ENCODE measurements around the gene ANO1. TPM values are rescaled to one million over a fixed set of nuclear protein-coding genes. Genes with fewer than 3 reads are reported as not detected.
A peak's percentile ranks its signal among the peaks of the same experiment; 100 is the strongest.

The ANO1 gene
- total and polyA plus RNA-seq, 5 experiments from 2014 or later = not detected

- H3K27ac Mint-ChIP-seq = no peak overlapping the region
- no peak for DNase-seq
Measured at GRCh38 chr11:70059971-70060370, 18.1 kb upstream of the ANO1 start.

GRCh38 chr11:70060611-70061293 is 17.4 kb upstream of the ANO1 start:
- Mint-ChIP-seq H3K27me3 (peaks cover 14 to 39% (median 21%) of the 10 kb centered on the region in 5 donors), H3K9me3 (peaks cover 0 to 24% (median 14%) of the 10 kb centered on the region in 9 donors), H3K27ac (no peak overlapping the region), H3K4me3 (no peak overlapping the region), H3K4me1 (no peaks in the 10 kb centered on the region), H3K36me3 (peaks cover 0 to 25% (median 2%) of the 10 kb centered on the region in 3 donors)
- DNase-seq (no peak), ATAC-seq (no peak)
- POLR2A ChIA-PET = no interaction called here

More at GRCh38 chr11:70059971-70060370, 18.1 kb upstream of the ANO1 start:
- ATAC-seq = no peak
- Mint-ChIP-seq H3K27me3 (peaks cover 12 to 31% (median 17%) of the 10 kb centered on the region in 5 donors), H3K4me3 (no peak overlapping the region), H3K4me1 (no peaks in the 10 kb centered on the region), H3K36me3 (peaks cover 0 to 27% (median 2%) of the 10 kb centered on the region in 3 donors), H3K9me3 (peaks cover 0 to 28% (median 16%) of the 10 kb centered on the region in 9 donors)
- POLR2A ChIA-PET = no interaction called here

- peaks cover 0 to 15% (median 6%) of the 10 kb centered on the region in 9 donors for H3K9me3 Mint-ChIP-seq
- no peak overlapping the region for H3K27ac Mint-ChIP-seq
- POLR2A ChIA-PET = no interaction called here
- no peak overlapping the region for H3K4me3 Mint-ChIP-seq
- no peak for DNase-seq
- H3K27me3 Mint-ChIP-seq = peaks cover 13 to 43% (median 19%) of the 10 kb centered on the region in 5 donors
- no peaks in the 10 kb centered on the region for H3K4me1 Mint-ChIP-seq
- H3K36me3 Mint-ChIP-seq = peaks cover 0 to 15% (median 0%) of the 10 kb centered on the region in 3 donors
- no peak for ATAC-seq
Measured at GRCh38 chr11:70061734-70062133, 16.4 kb upstream of the ANO1 start.

- POLR2A ChIA-PET = no interaction called here
- H3K27ac Mint-ChIP-seq = no peak overlapping the region
- no peak for DNase-seq
- ATAC-seq = no peak
- peaks cover 0 to 4% (median 0%) of the 10 kb centered on the region in 3 donors for H3K36me3 Mint-ChIP-seq
- H3K27me3 Mint-ChIP-seq = peaks cover 9 to 38% (median 11%) of the 10 kb centered on the region in 5 donors
- peaks cover 0 to 3% (median 0%) of the 10 kb centered on the region in 9 donors for H3K9me3 Mint-ChIP-seq
- no peaks in the 10 kb centered on the region for H3K4me1 Mint-ChIP-seq
- no peak overlapping the region for H3K4me3 Mint-ChIP-seq
Measured at GRCh38 chr11:70063121-70063520, 15.0 kb upstream of the ANO1 start.

GRCh38 chr11:70063555-70063954 is 14.6 kb upstream of the ANO1 start:
- DNase-seq (no peak), ATAC-seq (no peak)
- Mint-ChIP-seq H3K27me3 (peaks cover 8 to 40% (median 15%) of the 10 kb centered on the region in 5 donors), H3K4me3 (no peak overlapping the region), H3K36me3 (no peaks in the 10 kb centered on the region), H3K27ac (peak overlapping the region in 2 of 10 donors; percentile 67 to 88), H3K4me1 (no peaks in the 10 kb centered on the region), H3K9me3 (no peaks in the 10 kb centered on the region)
- POLR2A ChIA-PET = no interaction called here

- DNase-seq (no peak), ATAC-seq (no peak)
- H3K4me3 Mint-ChIP-seq = no peak overlapping the region
- peaks cover 8 to 46% (median 18%) of the 10 kb centered on the region in 5 donors for H3K27me3 Mint-ChIP-seq
- POLR2A ChIA-PET = no interaction called here
- peak overlapping the region in 2 of 10 donors; percentile 67 to 88 for H3K27ac Mint-ChIP-seq
- H3K4me1 Mint-ChIP-seq = no peaks in the 10 kb centered on the region
- no peaks in the 10 kb centered on the region for H3K36me3 Mint-ChIP-seq
- no peaks in the 10 kb centered on the region for H3K9me3 Mint-ChIP-seq
Measured at GRCh38 chr11:70064008-70064725, 13.9 kb upstream of the ANO1 start.

GRCh38 chr11:70064726-70065317 is 13.3 kb upstream of the ANO1 start:
- no peaks in the 10 kb centered on the region for H3K4me1 Mint-ChIP-seq
- no peak overlapping the region for H3K27ac Mint-ChIP-seq
- H3K36me3 Mint-ChIP-seq = no peaks in the 10 kb centered on the region
- H3K4me3 Mint-ChIP-seq = no peak overlapping the region
- POLR2A ChIA-PET = no interaction called here
- H3K9me3 Mint-ChIP-seq = no peaks in the 10 kb centered on the region
- ATAC-seq (no peak), DNase-seq (no peak)
- H3K27me3 Mint-ChIP-seq = peaks cover 11 to 52% (median 24%) of the 10 kb centered on the region in 5 donors

GRCh38 chr11:70065318-70066135 is 12.6 kb upstream of the ANO1 start:
- ATAC-seq = no peak
- Mint-ChIP-seq H3K36me3 (no peaks in the 10 kb centered on the region), H3K9me3 (no peaks in the 10 kb centered on the region), H3K4me1 (no peaks in the 10 kb centered on the region), H3K4me3 (no peak overlapping the region), H3K27ac (no peak overlapping the region), H3K27me3 (peaks cover 18 to 59% (median 30%) of the 10 kb centered on the region in 5 donors)
- DNase-seq = no peak
- POLR2A ChIA-PET = no interaction called here

GRCh38 chr11:70066136-70066520 is 12.0 kb upstream of the ANO1 start:
- DNase-seq (no peak), ATAC-seq (no peak)
- H3K27me3 Mint-ChIP-seq = peaks cover 22 to 65% (median 36%) of the 10 kb centered on the region in 5 donors
- no peaks in the 10 kb centered on the region for H3K4me1 Mint-ChIP-seq
- H3K36me3 Mint-ChIP-seq = no peaks in the 10 kb centered on the region
- POLR2A ChIA-PET = no interaction called here
- H3K4me3 Mint-ChIP-seq = no peak overlapping the region
- no peaks in the 10 kb centered on the region for H3K9me3 Mint-ChIP-seq
- H3K27ac Mint-ChIP-seq = no peak overlapping the region

- no peak overlapping the region for H3K4me3 Mint-ChIP-seq
- POLR2A ChIA-PET = no interaction called here
- H3K4me1 Mint-ChIP-seq = no peaks in the 10 kb centered on the region
- no peaks in the 10 kb centered on the region for H3K36me3 Mint-ChIP-seq
- ATAC-seq (no peak), DNase-seq (no peak)
- no peak overlapping the region for H3K27ac Mint-ChIP-seq
- no peaks in the 10 kb centered on the region for H3K9me3 Mint-ChIP-seq
- H3K27me3 Mint-ChIP-seq = peaks cover 22 to 69% (median 40%) of the 10 kb centered on the region in 5 donors
Measured at GRCh38 chr11:70066628-70067027, 11.5 kb upstream of the ANO1 start.

- no peak overlapping the region for H3K27ac Mint-ChIP-seq
- peaks cover 25 to 73% (median 44%) of the 10 kb centered on the region in 5 donors for H3K27me3 Mint-ChIP-seq
- no peak for ATAC-seq
- no peaks in the 10 kb centered on the region for H3K36me3 Mint-ChIP-seq
- H3K4me3 Mint-ChIP-seq = no peak overlapping the region
- no peaks in the 10 kb centered on the region for H3K4me1 Mint-ChIP-seq
- DNase-seq = no peak
- no peaks in the 10 kb centered on the region for H3K9me3 Mint-ChIP-seq
- POLR2A ChIA-PET = no interaction called here
Measured at GRCh38 chr11:70067036-70067435, 11.1 kb upstream of the ANO1 start.

GRCh38 chr11:70067591-70068341 is 10.4 kb upstream of the ANO1 start:
- no peaks in the 10 kb centered on the region for H3K36me3 Mint-ChIP-seq
- H3K9me3 Mint-ChIP-seq = no peaks in the 10 kb centered on the region
- ATAC-seq (no peak), DNase-seq (no peak)
- no peak overlapping the region for H3K4me3 Mint-ChIP-seq
- H3K4me1 Mint-ChIP-seq = no peaks in the 10 kb centered on the region
- H3K27me3 Mint-ChIP-seq = peaks cover 29 to 81% (median 51%) of the 10 kb centered on the region in 5 donors
- POLR2A ChIA-PET = no interaction called here
- H3K27ac Mint-ChIP-seq = peak overlapping the region in 1 of 10 donors; percentile 69

All from naive thymus-derived CD8-positive, alpha-beta T cell (primary cell).